Measurements from ENCODE around the gene NOTCH4.
"Not testable (repeated sequence)": the region's sequence is repeated elsewhere in the genome, so short reads cannot be mapped to it uniquely, and the experiment has no call there.

Gene NOTCH4

GRCh38 chr6:32192608-32193039 lies 31.2 kb downstream of the NOTCH4 start, which contains the start of gene GPSM3:
Gene GPSM3 (minus strand): TSS chr6:32192643. CDS start chr6:32192513, 130 bp downstream.
- DNase-seq = no peak

GRCh38 chr6:32191696-32192607 lies 31.9 kb downstream of the NOTCH4 start:
- no peak for DNase-seq

- no peak for DNase-seq
These were observed 32.8 kb downstream of the NOTCH4 start for GRCh38 chr6:32190911-32191677.

GRCh38 chr6:32190054-32190851 lies 33.6 kb downstream of the NOTCH4 start, which contains the start of gene PBX2:
Gene PBX2 (minus strand): TSS chr6:32190202. CDS start chr6:32189915, 287 bp downstream.
- peak; percentile 59 for DNase-seq

- no peak for DNase-seq
These were observed 34.2 kb downstream of the NOTCH4 start for GRCh38 chr6:32189742-32190053.

- DNase-seq = no peak
These were observed 34.7 kb downstream of the NOTCH4 start for GRCh38 chr6:32189069-32189741.

GRCh38 chr6:32188381-32189068 lies 35.3 kb downstream of the NOTCH4 start:
- DNase-seq = no peak

- not testable (repeated sequence) for DNase-seq
These were observed 36.0 kb downstream of the NOTCH4 start for GRCh38 chr6:32187725-32188380.

- DNase-seq = no peak
These were observed 36.7 kb downstream of the NOTCH4 start for GRCh38 chr6:32187009-32187709.

- DNase-seq = not testable (repeated sequence)
These were observed 37.6 kb downstream of the NOTCH4 start for GRCh38 chr6:32186151-32186840.

GRCh38 chr6:32185681-32186131 lies 38.2 kb downstream of the NOTCH4 start:
- not testable (repeated sequence) for DNase-seq

- no peak for DNase-seq
These were observed 39.7 kb downstream of the NOTCH4 start, which contains the start of gene AGER for GRCh38 chr6:32184084-32184640. Gene AGER (minus strand): TSS chr6:32184253. CDS start chr6:32184222, 31 bp downstream.

- no peak for DNase-seq
These were observed 40.3 kb downstream of the NOTCH4 start for GRCh38 chr6:32183483-32184083.

GRCh38 chr6:32183030-32183429 lies 40.8 kb downstream of the NOTCH4 start:
- no peak for DNase-seq

GRCh38 chr6:32182555-32182981 lies 41.3 kb downstream of the NOTCH4 start:
- no peak for DNase-seq

- no peak for DNase-seq
These were observed 41.8 kb downstream of the NOTCH4 start for GRCh38 chr6:32181915-32182529.

GRCh38 chr6:32181148-32181702 lies 42.6 kb downstream of the NOTCH4 start:
- no peak for DNase-seq

Measured in DMS79 (cell line).